Activated naive CD4-positive, alpha-beta T cell treated with anti-CD3 and anti-CD28 coated beads, Interleukin-2, amount 50 U/mL, for 72 hours (primary cell): ENCODE measurements around the gene GNE. TPM values are rescaled to one million over a fixed set of nuclear protein-coding genes. Genes with fewer than 3 reads are reported as not detected.
"Not testable (repeated sequence)": the region's sequence is repeated elsewhere in the genome, so short reads cannot be mapped to it uniquely, and the experiment has no call there.

Source experiments
- ATAC-seq, 2 donors: fragments of 150-1000 bp; cut with Tn5 transposase; 2 replicates each; pipeline ENCODE4 v1.10.0; 2021; ENCODE audit warnings: mild to moderate bottlenecking in 2 of 2, moderate library complexity in 2 of 2
- DNase-seq, 2 donors: peaks; one replicate each; pipeline ENCODE4 v3.0.0; 2021 to 2022; ENCODE audit warnings: low spot score in 2 of 2
- H3K27ac Mint-ChIP-seq, 2 donors: one replicate each; pipeline ENCODE4 v1.8.0; 2022; ENCODE audit warnings: mild to moderate bottlenecking in 2 of 2, mixed read lengths in 2 of 2
- H3K36me3 Mint-ChIP-seq, 2 donors: one replicate each; pipeline ENCODE4 v1.8.0; 2022; ENCODE audit warnings: mixed read lengths in 2 of 2
- H3K9me3 Mint-ChIP-seq, 2 donors: one replicate each; pipeline ENCODE4 v1.8.0; 2022; ENCODE audit warnings: mixed read lengths in 2 of 2
- total RNA-seq, 2 donors: library from RNA; stranded (reverse); gene quantifications; one replicate each; pipeline ENCODE4 v1.2.3, GENCODE V29; 2022

The GNE gene
- total RNA-seq, 2 donors from 2014 or later, result 10.0 to 18.4 TPM

GRCh38 chr9:36278243-36278642, 20.0 kb upstream of the GNE start:
- ATAC-seq, result no peak
- H3K9me3 Mint-ChIP-seq, result no peaks in the 10 kb centered on the region
- H3K27ac Mint-ChIP-seq, result no peak overlapping the region
- DNase-seq, result no peak
- H3K36me3 Mint-ChIP-seq, result no peaks in the 10 kb centered on the region

GRCh38 chr9:36276781-36277181, 18.5 kb upstream of the GNE start:
- no peaks in the 10 kb centered on the region for H3K9me3 Mint-ChIP-seq
- no peak overlapping the region for H3K27ac Mint-ChIP-seq
- DNase-seq (no peak), ATAC-seq (no peak)
- no peaks in the 10 kb centered on the region for H3K36me3 Mint-ChIP-seq

GRCh38 chr9:36276254-36276653, 18.0 kb upstream of the GNE start:
- Mint-ChIP-seq H3K27ac (no peak overlapping the region), H3K9me3 (no peaks in the 10 kb centered on the region), H3K36me3 (no peaks in the 10 kb centered on the region)
- ATAC-seq, result no peak
- no peak for DNase-seq

- Mint-ChIP-seq H3K9me3 (no peaks in the 10 kb centered on the region), H3K27ac (no peak overlapping the region), H3K36me3 (no peaks in the 10 kb centered on the region)
- ATAC-seq, result no peak
- DNase-seq, result no peak
These were observed 16.8 kb upstream of the GNE start for GRCh38 chr9:36275060-36275459.

- H3K27ac Mint-ChIP-seq, DNase-seq, ATAC-seq, H3K36me3 Mint-ChIP-seq, H3K9me3 Mint-ChIP-seq: not testable (repeated sequence)
These were observed 15.1 kb upstream of the GNE start for GRCh38 chr9:36273354-36273753.

GRCh38 chr9:36268007-36268427, 9.8 kb upstream of the GNE start:
- Mint-ChIP-seq H3K9me3 (no peaks in the 10 kb centered on the region), H3K27ac (no peak overlapping the region)

GRCh38 chr9:36264896-36265295, 6.6 kb upstream of the GNE start:
- ATAC-seq (no peak), DNase-seq (no peak)
- no peaks in the 10 kb centered on the region for H3K36me3 Mint-ChIP-seq
- H3K9me3 Mint-ChIP-seq, result no peaks in the 10 kb centered on the region
- peak overlapping the region in 1 of 2 donors; percentile 11 for H3K27ac Mint-ChIP-seq

More at GRCh38 chr9:36268007-36268427, 9.8 kb upstream of the GNE start:
- ATAC-seq, result no peak
- DNase-seq, result no peak
- H3K36me3 Mint-ChIP-seq, result no peaks in the 10 kb centered on the region

- no peak for ATAC-seq
- Mint-ChIP-seq H3K9me3 (no peaks in the 10 kb centered on the region), H3K36me3 (peaks cover 0 to 2% of the 10 kb centered on the region in 2 donors), H3K27ac (no peak overlapping the region)
- DNase-seq, result no peak
These were observed 5.4 kb upstream of the GNE start for GRCh38 chr9:36263683-36264082.

GRCh38 chr9:36258996-36259533, 817 bp upstream of the GNE start:
- DNase-seq, result no peak
- Mint-ChIP-seq H3K9me3 (no peaks in the 10 kb centered on the region), H3K27ac (peak overlapping the region in 1 of 2 donors; percentile 87), H3K36me3 (peaks cover 0 to 5% of the 10 kb centered on the region in 2 donors)
- no peak for ATAC-seq

- ATAC-seq (no peak), DNase-seq (no peak)
- no peaks in the 10 kb centered on the region for H3K36me3 Mint-ChIP-seq
- no peaks in the 10 kb centered on the region for H3K9me3 Mint-ChIP-seq
- peak overlapping the region in 1 of 2 donors; percentile 7 for H3K27ac Mint-ChIP-seq
These were observed 6.8 kb downstream of the GNE start for GRCh38 chr9:36251428-36251827.

GRCh38 chr9:36250079-36250478, 8.2 kb downstream of the GNE start:
- peak overlapping the region in 1 of 2 donors; percentile 7 for H3K27ac Mint-ChIP-seq

GRCh38 chr9:36249189-36249588, 9.1 kb downstream of the GNE start:
- no peak for ATAC-seq
- no peak overlapping the region for H3K27ac Mint-ChIP-seq
- H3K36me3 Mint-ChIP-seq, result peaks cover 0 to 8% of the 10 kb centered on the region in 2 donors
- no peaks in the 10 kb centered on the region for H3K9me3 Mint-ChIP-seq
- no peak for DNase-seq

More at GRCh38 chr9:36250079-36250478, 8.2 kb downstream of the GNE start:
- no peaks in the 10 kb centered on the region for H3K9me3 Mint-ChIP-seq
- peak in 1 of 2 donors; percentile 34 for ATAC-seq
- DNase-seq, result no peak
- H3K36me3 Mint-ChIP-seq, result peaks cover 0 to 8% of the 10 kb centered on the region in 2 donors

GRCh38 chr9:36248061-36248460, 10.2 kb downstream of the GNE start:
- H3K36me3 Mint-ChIP-seq, H3K9me3 Mint-ChIP-seq, H3K27ac Mint-ChIP-seq: not testable (repeated sequence)

GRCh38 chr9:36247356-36247755, 10.9 kb downstream of the GNE start:
- no peak for ATAC-seq
- peaks cover 0 to 8% of the 10 kb centered on the region in 2 donors for H3K36me3 Mint-ChIP-seq
- H3K27ac Mint-ChIP-seq, result no peak overlapping the region
- no peak for DNase-seq
- H3K9me3 Mint-ChIP-seq, result no peaks in the 10 kb centered on the region

More at GRCh38 chr9:36248061-36248460, 10.2 kb downstream of the GNE start:
- DNase-seq, result not testable (repeated sequence)
- ATAC-seq, result peak; percentile 51 to 76

- H3K36me3 Mint-ChIP-seq, result peaks cover 0 to 8% of the 10 kb centered on the region in 2 donors
- ATAC-seq (no peak), DNase-seq (no peak)
These were observed 12.3 kb downstream of the GNE start for GRCh38 chr9:36245906-36246305.

GRCh38 chr9:36239675-36240074, 18.6 kb downstream of the GNE start:
- peaks cover 0 to 21% of the 10 kb centered on the region in 2 donors for H3K36me3 Mint-ChIP-seq

More at GRCh38 chr9:36245906-36246305, 12.3 kb downstream of the GNE start:
- H3K27ac Mint-ChIP-seq, result no peak overlapping the region
- no peaks in the 10 kb centered on the region for H3K9me3 Mint-ChIP-seq

GRCh38 chr9:36239205-36239604, 19.0 kb downstream of the GNE start:
- DNase-seq, H3K9me3 Mint-ChIP-seq, ATAC-seq, H3K27ac Mint-ChIP-seq: not testable (repeated sequence)
- peaks cover 0 to 21% of the 10 kb centered on the region in 2 donors for H3K36me3 Mint-ChIP-seq

More at GRCh38 chr9:36239675-36240074, 18.6 kb downstream of the GNE start:
- peak overlapping the region in 1 of 2 donors; percentile 14 for H3K27ac Mint-ChIP-seq
- H3K9me3 Mint-ChIP-seq, DNase-seq, ATAC-seq: not testable (repeated sequence)

- no peak for ATAC-seq
- Mint-ChIP-seq H3K27ac (no peak overlapping the region), H3K9me3 (no peaks in the 10 kb centered on the region), H3K36me3 (peaks cover 0 to 21% of the 10 kb centered on the region in 2 donors)
- no peak for DNase-seq
These were observed 21.0 kb downstream of the GNE start for GRCh38 chr9:36237230-36237629.
